ENCODE data around the gene TMEM115. TPM values are rescaled to one million over a fixed set of nuclear protein-coding genes. Genes with fewer than 3 reads are reported as not detected.
A peak's percentile ranks its signal among the peaks of the same experiment; 100 is the strongest.

The TMEM115 gene
- total and polyA plus RNA-seq, 3 donors from 2014 or later, result 37.6 to 72.4 (median 63.2) TPM

- H3K27me3 ChIP-seq, result no peaks in the 10 kb centered on the region
- DNase-seq, result no peak
- no peak overlapping the region for H3K27ac ChIP-seq
- TF ChIP-seq POLR2A (IDR thresholded peaks at IDR 0.05) (no peak), CTCF (IDR thresholded peaks at IDR 0.05) (peak in 1 of 3 experiments; percentile 25)
- H3K36me3 ChIP-seq (ENCODE audit: low read depth, missing control alignments), result no peaks in the 10 kb centered on the region
- intact Hi-C loops (cut with DNase I; ENCODE audit: low total_unique reads), result no loop called here
- peaks cover 6% of the 10 kb centered on the region for H3K4me1 ChIP-seq
- no peak overlapping the region for H3K4me3 ChIP-seq
- WGBS, 2 donors, result 79 to 82% methylated on average over 20 to 24 of the region's 25 CpGs
- no peaks in the 10 kb centered on the region for H3K9me3 ChIP-seq
Measured at GRCh38 chr3:50388016-50388719, 28.8 kb upstream of the TMEM115 start.

GRCh38 chr3:50385754-50386153 is 26.4 kb upstream of the TMEM115 start:
- Histone ChIP-seq H3K4me3 (no peak overlapping the region), H3K9me3 (no peaks in the 10 kb centered on the region), H3K27ac (no peak overlapping the region), H3K36me3 (ENCODE audit: low read depth, missing control alignments) (no peaks in the 10 kb centered on the region), H3K4me1 (peaks cover 9% of the 10 kb centered on the region), H3K27me3 (no peaks in the 10 kb centered on the region)
- intact Hi-C loops (cut with DNase I; ENCODE audit: low total_unique reads), result no loop called here
- TF ChIP-seq POLR2A (IDR thresholded peaks at IDR 0.05), result no peak
- TF ChIP-seq CTCF (IDR thresholded peaks at IDR 0.05), result no peak
- no peak for DNase-seq
- 70 to 82% methylated on average over 13 of the region's 13 CpGs for WGBS, 2 donors

GRCh38 chr3:50383750-50384149 is 24.4 kb upstream of the TMEM115 start:
- H3K9me3 ChIP-seq, result no peaks in the 10 kb centered on the region
- no peaks in the 10 kb centered on the region for H3K36me3 ChIP-seq (ENCODE audit: low read depth, missing control alignments)
- no peak overlapping the region for H3K27ac ChIP-seq
- intact Hi-C loops (cut with DNase I; ENCODE audit: low total_unique reads), result no loop called here
- no peak for TF ChIP-seq CTCF (IDR thresholded peaks at IDR 0.05)
- TF ChIP-seq POLR2A (IDR thresholded peaks at IDR 0.05), result no peak
- 80 to 91% methylated on average over 3 to 6 of the region's 6 CpGs for WGBS, 2 donors
- peaks cover 8% of the 10 kb centered on the region for H3K4me1 ChIP-seq
- H3K27me3 ChIP-seq, result no peaks in the 10 kb centered on the region
- H3K4me3 ChIP-seq, result no peak overlapping the region
- no peak for DNase-seq

GRCh38 chr3:50382722-50383121 is 23.4 kb upstream of the TMEM115 start:
- no peaks in the 10 kb centered on the region for H3K9me3 ChIP-seq
- intact Hi-C loops (cut with DNase I; ENCODE audit: low total_unique reads), result no loop called here
- H3K4me1 ChIP-seq, result peaks cover 8% of the 10 kb centered on the region
- 81 to 85% methylated on average over 12 of the region's 12 CpGs for WGBS, 2 donors
- no peak overlapping the region for H3K4me3 ChIP-seq
- no peak for DNase-seq
- H3K27me3 ChIP-seq, result no peaks in the 10 kb centered on the region
- H3K27ac ChIP-seq, result peak overlapping the region; percentile 41 to 57
- no peaks in the 10 kb centered on the region for H3K36me3 ChIP-seq (ENCODE audit: low read depth, missing control alignments)
- TF ChIP-seq POLR2A (IDR thresholded peaks at IDR 0.05) (no peak), CTCF (IDR thresholded peaks at IDR 0.05) (no peak)

GRCh38 chr3:50381383-50381782 is 22.1 kb upstream of the TMEM115 start:
- intact Hi-C loops (cut with DNase I; ENCODE audit: low total_unique reads), result no loop called here
- DNase-seq, result no peak
- Histone ChIP-seq H3K4me1 (peaks cover 8% of the 10 kb centered on the region), H3K27ac (no peak overlapping the region), H3K36me3 (ENCODE audit: low read depth, missing control alignments) (no peaks in the 10 kb centered on the region), H3K9me3 (no peaks in the 10 kb centered on the region), H3K27me3 (no peaks in the 10 kb centered on the region), H3K4me3 (no peak overlapping the region)
- WGBS, 2 donors, result 87 to 97% methylated on average over 3 to 4 of the region's 4 CpGs
- TF ChIP-seq CTCF (IDR thresholded peaks at IDR 0.05) (no peak), POLR2A (IDR thresholded peaks at IDR 0.05) (no peak)
